ENCODE data around the gene B4GALT5. TPM values are rescaled to one million over a fixed set of nuclear protein-coding genes. Genes with fewer than 3 reads are reported as not detected.

B4GALT5 gene
- total and polyA plus RNA-seq, 2 donors (not counting 1 experiment from before 2014, with no cell fraction given), result 21.0 to 28.0 TPM

- Histone ChIP-seq H3K4me2 (ENCODE audit: extremely low read depth, insufficient read depth, low read length) (no peak overlapping the region), H3K79me2 (ENCODE audit: control insufficient read depth, insufficient read depth, low read length) (peaks cover 16% of the 10 kb centered on the region), H3K9ac (ENCODE audit: insufficient read depth, low read length) (no peak overlapping the region), H4K20me1 (ENCODE audit: control insufficient read depth, extremely low read depth, insufficient read depth, low read length) (no peaks in the 10 kb centered on the region), H3K4me1 (ENCODE audit: control insufficient read depth, extremely low read depth, insufficient read depth, low read length) (no peaks in the 10 kb centered on the region), H3K4me3 (replicated peaks in 1 of 4; ENCODE audit: control extremely low read depth in 1 of 4, insufficient read depth in 1 of 4, low read depth in 3 of 4, low read length in 4 of 4) (no peak overlapping the region), H3K27me3 (ENCODE audit: control insufficient read depth, insufficient read depth, low read length) (no peaks in the 10 kb centered on the region), H3K9me3 (ENCODE audit: control insufficient read depth, insufficient read depth, low read depth, low read length) (no peaks in the 10 kb centered on the region), H3K36me3 (ENCODE audit: control insufficient read depth, insufficient read depth, low read length) (no peaks in the 10 kb centered on the region), H2AFZ (ENCODE audit: low read length) (no peak overlapping the region), H3K27ac (ENCODE audit: insufficient read depth, low read length) (no peak overlapping the region)
- no peak for TF ChIP-seq EZH2 (IDR thresholded peaks at IDR 0.05; ENCODE audit: low read length, missing control alignments)
- no peak for TF ChIP-seq CTCF (conservative IDR thresholded peaks at IDR 0.05 in 1 of 2, IDR thresholded peaks at IDR 0.05 in 1 of 2; ENCODE audit: low read depth in 1 of 2, low read length in 2 of 2)
- no peak for DNase-seq (ENCODE audit: low read depth in 2 of 2)
These were observed 48.9 kb downstream of the B4GALT5 start for GRCh38 chr20:49664612-49665313.

GRCh38 chr20:49663112-49663511 is 50.6 kb downstream of the B4GALT5 start:
- peaks cover 10% of the 10 kb centered on the region for H3K79me2 ChIP-seq (ENCODE audit: control insufficient read depth, insufficient read depth, low read length)
- H3K9ac ChIP-seq (ENCODE audit: insufficient read depth, low read length), result no peak overlapping the region
- H3K27me3 ChIP-seq (ENCODE audit: control insufficient read depth, insufficient read depth, low read length), result no peaks in the 10 kb centered on the region
- DNase-seq (ENCODE audit: low read depth in 2 of 2), result no peak
- no peak overlapping the region for H3K27ac ChIP-seq (ENCODE audit: insufficient read depth, low read length)
- H2AFZ ChIP-seq (ENCODE audit: low read length), result no peak overlapping the region
- TF ChIP-seq EZH2 (IDR thresholded peaks at IDR 0.05; ENCODE audit: low read length, missing control alignments) (no peak), CTCF (conservative IDR thresholded peaks at IDR 0.05 in 1 of 2, IDR thresholded peaks at IDR 0.05 in 1 of 2; ENCODE audit: low read depth in 1 of 2, low read length in 2 of 2) (no peak)
- no peaks in the 10 kb centered on the region for H3K9me3 ChIP-seq (ENCODE audit: control insufficient read depth, insufficient read depth, low read depth, low read length)
- no peaks in the 10 kb centered on the region for H3K36me3 ChIP-seq (ENCODE audit: control insufficient read depth, insufficient read depth, low read length)
- H3K4me1 ChIP-seq (ENCODE audit: control insufficient read depth, extremely low read depth, insufficient read depth, low read length), result no peaks in the 10 kb centered on the region
- no peak overlapping the region for H3K4me3 ChIP-seq (replicated peaks in 1 of 4; ENCODE audit: control extremely low read depth in 1 of 4, insufficient read depth in 1 of 4, low read depth in 3 of 4, low read length in 4 of 4)
- no peaks in the 10 kb centered on the region for H4K20me1 ChIP-seq (ENCODE audit: control insufficient read depth, extremely low read depth, insufficient read depth, low read length)
- H3K4me2 ChIP-seq (ENCODE audit: extremely low read depth, insufficient read depth, low read length), result no peak overlapping the region

- Histone ChIP-seq H3K79me2 (ENCODE audit: control insufficient read depth, insufficient read depth, low read length) (peaks cover 10% of the 10 kb centered on the region), H3K9ac (ENCODE audit: insufficient read depth, low read length) (no peak overlapping the region), H3K4me3 (replicated peaks in 1 of 4; ENCODE audit: control extremely low read depth in 1 of 4, insufficient read depth in 1 of 4, low read depth in 3 of 4, low read length in 4 of 4) (no peak overlapping the region), H3K27ac (ENCODE audit: insufficient read depth, low read length) (no peak overlapping the region), H3K36me3 (ENCODE audit: control insufficient read depth, insufficient read depth, low read length) (no peaks in the 10 kb centered on the region), H3K9me3 (ENCODE audit: control insufficient read depth, insufficient read depth, low read depth, low read length) (no peaks in the 10 kb centered on the region), H4K20me1 (ENCODE audit: control insufficient read depth, extremely low read depth, insufficient read depth, low read length) (no peaks in the 10 kb centered on the region), H3K4me1 (ENCODE audit: control insufficient read depth, extremely low read depth, insufficient read depth, low read length) (no peaks in the 10 kb centered on the region), H3K4me2 (ENCODE audit: extremely low read depth, insufficient read depth, low read length) (no peak overlapping the region), H2AFZ (ENCODE audit: low read length) (no peak overlapping the region), H3K27me3 (ENCODE audit: control insufficient read depth, insufficient read depth, low read length) (no peaks in the 10 kb centered on the region)
- no peak for TF ChIP-seq CTCF (conservative IDR thresholded peaks at IDR 0.05 in 1 of 2, IDR thresholded peaks at IDR 0.05 in 1 of 2; ENCODE audit: low read depth in 1 of 2, low read length in 2 of 2)
- DNase-seq (ENCODE audit: low read depth in 2 of 2), result no peak
These were observed 51.9 kb downstream of the B4GALT5 start for GRCh38 chr20:49661560-49662329.

Measured in fibroblast of lung (primary cell).